SK-N-MC (cell line): ENCODE results near the gene GPR158.

ENCODE experiments used
- EZH2 ChIP-seq: fragments of 200-600 bp; sonication (generic); IDR thresholded peaks from one replicate; pipeline ENCODE4 v1.6.1; 2017; ENCODE audit warnings: antibody characterized with exemption
- FOXP2 ChIP-seq: optimal IDR thresholded peaks from 2 replicates; pipeline ENCODE3; 2011; ENCODE audit warnings: mild to moderate bottlenecking, moderate library complexity; ENCODE audit not compliant: insufficient read depth; ENCODE audit errors: extremely low read length, control extremely low read depth
- POLR2AphosphoS5 ChIP-seq: IDR thresholded peaks from 2 replicates; pipeline ENCODE4 v1.6.1; 2012; ENCODE audit warnings: mild to moderate bottlenecking, low read depth, low read length, borderline replicate concordance

- TF ChIP-seq POLR2AphosphoS5 (no peak), EZH2 (no peak), FOXP2 (no peak)
These were observed 2.9 kb downstream of the GPR158 start for GRCh38 chr10:25177754-25178135.
